ENCODE data around the gene KLK4. TPM values are rescaled to one million over a fixed set of nuclear protein-coding genes. Genes with fewer than 3 reads are reported as not detected.

KLK4 gene
- not detected in 2 replicates for total RNA-seq (2014; rRNA removed; shearing (Covaris generic))

GRCh38 chr19:50911206-50912101 lies at the start of gene KLK4:
KLK4 (minus strand) TSS chr19:50911395; CDS start chr19:50910738, 657 bp downstream.
- no peak within 1 kb of the TSS for H3K27ac ChIP-seq
- H3K9me3 ChIP-seq (replicated peaks): no peaks in the 10 kb centered on the region
- peaks cover 3% of the 10 kb centered on the region; the same call in 1 of the 2 replicates for H3K27me3 ChIP-seq (replicated peaks)
- H3K4me1 ChIP-seq (replicated peaks): no peaks in the 10 kb centered on the region
- no peak within 1 kb of the TSS for H3K4me3 ChIP-seq
- DNase-seq (ENCODE audit: low read depth in 1 of 2, low spot score in 2 of 2): no peak
- no peaks in the 10 kb centered on the region for H3K36me3 ChIP-seq

- Histone ChIP-seq H3K27me3 (replicated peaks) (no peaks in the 10 kb centered on the region), H3K4me1 (replicated peaks) (no peaks in the 10 kb centered on the region), H3K36me3 (no peaks in the 10 kb centered on the region), H3K4me3 (no peak overlapping the region), H3K9me3 (replicated peaks) (no peaks in the 10 kb centered on the region; the same call in 1 of the 2 replicates), H3K27ac (no peak overlapping the region)
- no peak for DNase-seq (ENCODE audit: low read depth in 1 of 2, low spot score in 2 of 2)
Measured at GRCh38 chr19:50959731-50960500, 48.7 kb upstream of the KLK4 start.

GRCh38 chr19:50957587-50957986 lies 46.4 kb upstream of the KLK4 start:
- Histone ChIP-seq H3K27me3 (replicated peaks) (no peaks in the 10 kb centered on the region), H3K36me3 (no peaks in the 10 kb centered on the region), H3K27ac (no peak overlapping the region), H3K9me3 (replicated peaks) (no peaks in the 10 kb centered on the region; the same call in 1 of the 2 replicates), H3K4me1 (replicated peaks) (no peaks in the 10 kb centered on the region), H3K4me3 (no peak overlapping the region)
- no peak for DNase-seq (ENCODE audit: low read depth in 1 of 2, low spot score in 2 of 2)

- Histone ChIP-seq H3K9me3 (replicated peaks) (no peaks in the 10 kb centered on the region), H3K4me3 (no peak within 1 kb of the TSS), H3K27ac (no peak within 1 kb of the TSS), H3K36me3 (no peaks in the 10 kb centered on the region), H3K27me3 (replicated peaks) (no peaks in the 10 kb centered on the region), H3K4me1 (replicated peaks) (no peaks in the 10 kb centered on the region)
- no peak for DNase-seq (ENCODE audit: low read depth in 1 of 2, low spot score in 2 of 2)
Measured at GRCh38 chr19:50952910-50953309, 41.7 kb upstream of the KLK4 start, which contains the start of gene KLK5. KLK5 (minus strand) TSS chr19:50953038; CDS start chr19:50952657, 381 bp downstream.

- H3K27me3 ChIP-seq (replicated peaks): peaks cover 4% of the 10 kb centered on the region; the same call in 1 of the 2 replicates
- DNase-seq (ENCODE audit: low read depth in 1 of 2, low spot score in 2 of 2): no peak
- no peak overlapping the region for H3K4me3 ChIP-seq
- H3K27ac ChIP-seq: no peak overlapping the region
- H3K9me3 ChIP-seq (replicated peaks): no peaks in the 10 kb centered on the region
- no peaks in the 10 kb centered on the region for H3K4me1 ChIP-seq (replicated peaks)
- H3K36me3 ChIP-seq: no peaks in the 10 kb centered on the region
Measured at GRCh38 chr19:50949861-50950260, 38.7 kb upstream of the KLK4 start.

GRCh38 chr19:50947123-50947522 lies 35.9 kb upstream of the KLK4 start:
- Histone ChIP-seq H3K4me3 (no peak overlapping the region), H3K4me1 (replicated peaks) (no peaks in the 10 kb centered on the region), H3K27ac (no peak overlapping the region), H3K36me3 (no peaks in the 10 kb centered on the region), H3K27me3 (replicated peaks) (peaks cover 4% of the 10 kb centered on the region; the same call in 1 of the 2 replicates), H3K9me3 (replicated peaks) (no peaks in the 10 kb centered on the region)
- no peak for DNase-seq (ENCODE audit: low read depth in 1 of 2, low spot score in 2 of 2)

- no peaks in the 10 kb centered on the region for H3K4me1 ChIP-seq (replicated peaks)
- no peaks in the 10 kb centered on the region for H3K36me3 ChIP-seq
- no peak for DNase-seq (ENCODE audit: low read depth in 1 of 2, low spot score in 2 of 2)
- no peak overlapping the region for H3K27ac ChIP-seq
- no peaks in the 10 kb centered on the region for H3K9me3 ChIP-seq (replicated peaks)
- H3K4me3 ChIP-seq: no peak overlapping the region
- peaks cover 4% of the 10 kb centered on the region; the same call in 1 of the 2 replicates for H3K27me3 ChIP-seq (replicated peaks)
Measured at GRCh38 chr19:50944795-50945194, 33.6 kb upstream of the KLK4 start.

- H3K27ac ChIP-seq: no peak overlapping the region
- peaks cover 4% of the 10 kb centered on the region; the same call in 1 of the 2 replicates for H3K27me3 ChIP-seq (replicated peaks)
- no peak for DNase-seq (ENCODE audit: low read depth in 1 of 2, low spot score in 2 of 2)
- H3K36me3 ChIP-seq: no peaks in the 10 kb centered on the region
- no peaks in the 10 kb centered on the region for H3K4me1 ChIP-seq (replicated peaks)
- H3K4me3 ChIP-seq: no peak overlapping the region
- H3K9me3 ChIP-seq (replicated peaks): no peaks in the 10 kb centered on the region
Measured at GRCh38 chr19:50943074-50943828, 32.1 kb upstream of the KLK4 start.

- Histone ChIP-seq H3K4me1 (replicated peaks) (no peaks in the 10 kb centered on the region), H3K4me3 (no peak overlapping the region), H3K9me3 (replicated peaks) (no peaks in the 10 kb centered on the region), H3K27ac (no peak overlapping the region), H3K36me3 (no peaks in the 10 kb centered on the region), H3K27me3 (replicated peaks) (no peaks in the 10 kb centered on the region)
- no peak for DNase-seq (ENCODE audit: low read depth in 1 of 2, low spot score in 2 of 2)
Measured at GRCh38 chr19:50939596-50939995, 28.4 kb upstream of the KLK4 start.

- no peaks in the 10 kb centered on the region for H3K4me1 ChIP-seq (replicated peaks)
- H3K4me3 ChIP-seq: no peak overlapping the region
- H3K36me3 ChIP-seq: no peaks in the 10 kb centered on the region
- no peaks in the 10 kb centered on the region for H3K9me3 ChIP-seq (replicated peaks)
- no peak overlapping the region for H3K27ac ChIP-seq
- no peaks in the 10 kb centered on the region for H3K27me3 ChIP-seq (replicated peaks)
- DNase-seq (ENCODE audit: low read depth in 1 of 2, low spot score in 2 of 2): no peak
Measured at GRCh38 chr19:50933640-50934039, 22.4 kb upstream of the KLK4 start.

GRCh38 chr19:50932690-50933083 lies 21.5 kb upstream of the KLK4 start:
- Histone ChIP-seq H3K9me3 (replicated peaks) (no peaks in the 10 kb centered on the region), H3K27ac (no peak overlapping the region), H3K4me1 (replicated peaks) (no peaks in the 10 kb centered on the region), H3K4me3 (no peak overlapping the region), H3K27me3 (replicated peaks) (no peaks in the 10 kb centered on the region), H3K36me3 (no peaks in the 10 kb centered on the region)
- no peak for DNase-seq (ENCODE audit: low read depth in 1 of 2, low spot score in 2 of 2)

GRCh38 chr19:50932018-50932689 lies 21.0 kb upstream of the KLK4 start:
- DNase-seq (ENCODE audit: low read depth in 1 of 2, low spot score in 2 of 2): no peak

GRCh38 chr19:50931023-50931422 lies 19.8 kb upstream of the KLK4 start:
- no peak overlapping the region for H3K4me3 ChIP-seq
- no peaks in the 10 kb centered on the region for H3K36me3 ChIP-seq
- no peak for DNase-seq (ENCODE audit: low read depth in 1 of 2, low spot score in 2 of 2)

More at GRCh38 chr19:50932018-50932689, 21.0 kb upstream of the KLK4 start:
- no peaks in the 10 kb centered on the region for H3K36me3 ChIP-seq
- no peak overlapping the region for H3K27ac ChIP-seq
- no peaks in the 10 kb centered on the region for H3K4me1 ChIP-seq (replicated peaks)
- H3K9me3 ChIP-seq (replicated peaks): no peaks in the 10 kb centered on the region
- no peaks in the 10 kb centered on the region for H3K27me3 ChIP-seq (replicated peaks)
- no peak overlapping the region for H3K4me3 ChIP-seq

More at GRCh38 chr19:50931023-50931422, 19.8 kb upstream of the KLK4 start:
- H3K27me3 ChIP-seq (replicated peaks): no peaks in the 10 kb centered on the region
- H3K9me3 ChIP-seq (replicated peaks): no peaks in the 10 kb centered on the region
- no peaks in the 10 kb centered on the region for H3K4me1 ChIP-seq (replicated peaks)
- no peak overlapping the region for H3K27ac ChIP-seq

Measured in SJSA1 (cell line).